ENCODE measurements around the gene NINJ2. TPM values are rescaled to one million over a fixed set of nuclear protein-coding genes. Genes with fewer than 3 reads are reported as not detected.

The NINJ2 gene
- polyA plus RNA-seq, 3 donors: 32.9 to 92.7 (median 73.7) TPM

DNA sequence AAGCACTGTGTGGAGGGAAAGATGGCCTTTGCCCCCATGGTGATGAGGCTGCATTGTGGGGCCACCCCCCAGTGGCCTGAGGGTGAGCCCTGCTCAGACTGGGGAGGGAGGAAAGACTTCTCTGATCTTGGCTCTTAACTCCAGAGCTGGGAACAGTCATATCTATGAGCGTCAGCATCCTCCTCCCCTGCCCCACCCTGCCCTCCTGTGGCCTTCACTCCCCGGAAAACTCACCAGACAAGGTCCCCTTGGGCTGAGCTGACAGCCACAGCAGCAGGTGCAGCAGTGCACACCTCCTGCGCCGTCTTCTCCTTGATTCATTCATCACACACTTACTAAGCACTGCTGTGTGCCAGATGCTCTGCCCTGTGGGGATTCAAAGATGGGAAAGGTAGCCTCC is 104.7 kb downstream of the NINJ2 start:
- H2AFZ ChIP-seq (ENCODE audit: insufficient read depth, low read depth, low read length, poor library complexity, severe bottlenecking): no peak overlapping the region
- peaks cover 0 to 2% (median 0%) of the 10 kb centered on the region in 7 donors for H3K9me3 Mint-ChIP-seq
- DNase-seq: no peak
- no peak overlapping the region for H3K4me3 Mint-ChIP-seq
- peaks cover 11% of the 10 kb centered on the region for H3K79me2 ChIP-seq (ENCODE audit: insufficient read depth, low read length)
- no peak overlapping the region for H3K9ac ChIP-seq (ENCODE audit: insufficient read depth, low read length, poor library complexity, severe bottlenecking)
- no peak overlapping the region for H3K27ac ChIP-seq (ENCODE audit: low read depth in 1 of 2, low read length in 2 of 2)
- H3K27me3 ChIP-seq (ENCODE audit: control insufficient read depth in 2 of 2, insufficient read depth in 2 of 2, low read length in 2 of 2): no peaks in the 10 kb centered on the region
- TF ChIP-seq, protein P1, sequence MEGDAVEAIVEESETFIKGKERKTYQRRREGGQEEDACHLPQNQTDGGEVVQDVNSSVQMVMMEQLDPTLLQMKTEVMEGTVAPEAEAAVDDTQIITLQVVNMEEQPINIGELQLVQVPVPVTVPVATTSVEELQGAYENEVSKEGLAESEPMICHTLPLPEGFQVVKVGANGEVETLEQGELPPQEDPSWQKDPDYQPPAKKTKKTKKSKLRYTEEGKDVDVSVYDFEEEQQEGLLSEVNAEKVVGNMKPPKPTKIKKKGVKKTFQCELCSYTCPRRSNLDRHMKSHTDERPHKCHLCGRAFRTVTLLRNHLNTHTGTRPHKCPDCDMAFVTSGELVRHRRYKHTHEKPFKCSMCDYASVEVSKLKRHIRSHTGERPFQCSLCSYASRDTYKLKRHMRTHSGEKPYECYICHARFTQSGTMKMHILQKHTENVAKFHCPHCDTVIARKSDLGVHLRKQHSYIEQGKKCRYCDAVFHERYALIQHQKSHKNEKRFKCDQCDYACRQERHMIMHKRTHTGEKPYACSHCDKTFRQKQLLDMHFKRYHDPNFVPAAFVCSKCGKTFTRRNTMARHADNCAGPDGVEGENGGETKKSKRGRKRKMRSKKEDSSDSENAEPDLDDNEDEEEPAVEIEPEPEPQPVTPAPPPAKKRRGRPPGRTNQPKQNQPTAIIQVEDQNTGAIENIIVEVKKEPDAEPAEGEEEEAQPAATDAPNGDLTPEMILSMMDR (IDR thresholded peaks at IDR 0.05): no peak
- no peaks in the 10 kb centered on the region for H4K20me1 ChIP-seq (ENCODE audit: insufficient read depth, low read length)
- 89% methylated on average over 4 of the region's 4 CpGs for WGBS (ENCODE audit: insufficient coverage)
- H3K27me3 Mint-ChIP-seq (ENCODE audit: low read depth in 3 of 3): peaks cover 5 to 7% (median 6%) of the 10 kb centered on the region in 3 donors
- peaks cover 52% of the 10 kb centered on the region for H3K4me1 Mint-ChIP-seq
- no peaks in the 10 kb centered on the region for H3K36me3 ChIP-seq (replicated peaks in 1 of 2; ENCODE audit: control insufficient read depth in 1 of 2, insufficient read depth in 2 of 2, low read length in 2 of 2)
- peaks cover 47 to 59% of the 10 kb centered on the region in 2 donors for H3K4me1 ChIP-seq (ENCODE audit: control insufficient read depth in 1 of 2, insufficient read depth in 2 of 2, low read length in 2 of 2)
- no peak overlapping the region for H3K4me2 ChIP-seq (replicated peaks; ENCODE audit: extremely low read depth, low read length, poor library complexity, severe bottlenecking)
- no peak overlapping the region for H3K27ac Mint-ChIP-seq
- no peaks in the 10 kb centered on the region for H3K9me3 ChIP-seq (replicated peaks in 1 of 2; ENCODE audit: control insufficient read depth in 1 of 2, insufficient read depth in 1 of 2, low read length in 2 of 2)
- H3K4me3 ChIP-seq (replicated peaks in 1 of 3; ENCODE audit: low read depth in 2 of 3, low read length in 3 of 3): no peak overlapping the region
- peaks cover 0 to 4% of the 10 kb centered on the region in 2 donors for H3K36me3 Mint-ChIP-seq
- intact Hi-C loops (cut with micrococcal nuclease): no loop called here

DNA sequence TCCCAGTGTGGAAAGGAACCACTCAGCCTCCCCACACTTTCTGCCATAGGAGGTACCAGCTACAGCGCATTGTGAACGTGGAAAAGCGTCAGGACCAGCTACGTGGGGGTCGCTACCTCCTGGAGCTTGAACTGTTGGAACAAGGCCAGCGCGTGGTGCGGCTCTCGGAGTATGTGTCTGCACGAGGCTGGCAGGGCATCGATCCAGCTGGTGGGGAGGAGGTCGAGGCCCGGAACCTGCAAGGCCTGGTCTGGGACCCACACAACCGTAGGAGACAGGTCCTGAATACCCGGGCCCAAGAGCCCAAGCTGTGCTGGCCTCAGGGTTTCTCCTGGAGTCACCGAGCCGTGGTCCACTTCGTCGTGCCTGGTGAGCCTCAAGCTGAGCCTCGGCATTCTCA is 106.7 kb downstream of the NINJ2 start:
- intact Hi-C loops (cut with micrococcal nuclease): no loop called here
- WGBS (ENCODE audit: insufficient coverage): 95% methylated on average over 20 of the region's 20 CpGs
- H3K27ac Mint-ChIP-seq: no peak overlapping the region
- no peak for DNase-seq
- Histone ChIP-seq H3K9ac (ENCODE audit: insufficient read depth, low read length, poor library complexity, severe bottlenecking) (no peak overlapping the region), H3K4me1 (ENCODE audit: control insufficient read depth in 1 of 2, insufficient read depth in 2 of 2, low read length in 2 of 2) (peaks cover 31 to 47% of the 10 kb centered on the region in 2 donors), H3K9me3 (replicated peaks in 1 of 2; ENCODE audit: control insufficient read depth in 1 of 2, insufficient read depth in 1 of 2, low read length in 2 of 2) (no peaks in the 10 kb centered on the region), H3K79me2 (ENCODE audit: insufficient read depth, low read length) (no peaks in the 10 kb centered on the region), H3K36me3 (replicated peaks in 1 of 2; ENCODE audit: control insufficient read depth in 1 of 2, insufficient read depth in 2 of 2, low read length in 2 of 2) (no peaks in the 10 kb centered on the region), H3K27me3 (ENCODE audit: control insufficient read depth in 2 of 2, insufficient read depth in 2 of 2, low read length in 2 of 2) (no peaks in the 10 kb centered on the region), H2AFZ (ENCODE audit: insufficient read depth, low read depth, low read length, poor library complexity, severe bottlenecking) (no peak overlapping the region), H3K27ac (ENCODE audit: low read depth in 1 of 2, low read length in 2 of 2) (no peak overlapping the region), H3K4me2 (replicated peaks; ENCODE audit: extremely low read depth, low read length, poor library complexity, severe bottlenecking) (no peak overlapping the region), H3K4me3 (replicated peaks in 1 of 3; ENCODE audit: low read depth in 2 of 3, low read length in 3 of 3) (no peak overlapping the region), H4K20me1 (ENCODE audit: insufficient read depth, low read length) (no peaks in the 10 kb centered on the region)
- H3K36me3 Mint-ChIP-seq: peaks cover 0 to 4% of the 10 kb centered on the region in 2 donors
- no peak overlapping the region for H3K4me3 Mint-ChIP-seq
- H3K27me3 Mint-ChIP-seq (ENCODE audit: low read depth in 3 of 3): peaks cover 10 to 22% (median 18%) of the 10 kb centered on the region in 3 donors
- peaks cover 40% of the 10 kb centered on the region for H3K4me1 Mint-ChIP-seq
- TF ChIP-seq, protein P1 (IDR thresholded peaks at IDR 0.05): no peak
- H3K9me3 Mint-ChIP-seq: peaks cover 0 to 2% (median 0%) of the 10 kb centered on the region in 7 donors
